Vagina (tissue), 2 donors: ENCODE results near the gene KIF21A.

Experiments
- POLR2AphosphoS5 ChIP-seq, 2 donors: sonication (generic); formaldehyde crosslinking; IDR thresholded peaks; one replicate each; pipeline ENCODE4 v1.9.0; 2017; ENCODE audit warnings: antibody characterized with exemption in 2 of 2, mild to moderate bottlenecking in 2 of 2, low read depth in 1 of 2; ENCODE audit not compliant: insufficient read depth in 1 of 2
- TF ChIP-seq, protein P1 (sequence below), 3 experiments: fragments of 450-650 bp in 2 of 3; fragments of 200-600 bp in 1 of 3; sonication (generic) in 1 of 3; IDR thresholded peaks; one replicate each; pipeline ENCODE4 v1.5.1; 2017 to 2019; ENCODE audit warnings: antibody characterized with exemption in 3 of 3, mild to moderate bottlenecking in 2 of 3, moderate library complexity in 2 of 3

DNA sequence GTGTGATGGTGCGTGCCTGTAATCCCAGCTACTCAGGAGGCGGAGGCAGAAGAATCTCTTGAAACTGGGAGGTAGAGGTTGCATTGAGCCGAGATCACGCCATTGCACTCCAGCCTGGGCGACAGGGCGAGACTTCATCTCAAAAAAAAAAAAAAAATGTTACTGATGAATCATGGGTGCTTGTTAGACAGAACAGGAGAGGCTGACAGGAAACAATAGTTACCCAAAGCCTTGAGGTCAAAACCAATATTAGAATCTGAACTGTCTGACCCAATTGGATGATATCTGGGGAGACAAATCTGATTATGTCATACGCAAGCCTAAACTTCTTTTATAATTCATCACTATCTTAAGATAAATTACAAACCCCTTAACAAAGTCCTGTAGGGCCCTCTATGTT is 40.7 kb upstream of the KIF21A start:
- TF ChIP-seq POLR2AphosphoS5 (IDR thresholded peaks at IDR 0.05; ENCODE audit: insufficient read depth in 1 of 2, low read depth in 1 of 2) = no peak
- TF ChIP-seq, protein P1, sequence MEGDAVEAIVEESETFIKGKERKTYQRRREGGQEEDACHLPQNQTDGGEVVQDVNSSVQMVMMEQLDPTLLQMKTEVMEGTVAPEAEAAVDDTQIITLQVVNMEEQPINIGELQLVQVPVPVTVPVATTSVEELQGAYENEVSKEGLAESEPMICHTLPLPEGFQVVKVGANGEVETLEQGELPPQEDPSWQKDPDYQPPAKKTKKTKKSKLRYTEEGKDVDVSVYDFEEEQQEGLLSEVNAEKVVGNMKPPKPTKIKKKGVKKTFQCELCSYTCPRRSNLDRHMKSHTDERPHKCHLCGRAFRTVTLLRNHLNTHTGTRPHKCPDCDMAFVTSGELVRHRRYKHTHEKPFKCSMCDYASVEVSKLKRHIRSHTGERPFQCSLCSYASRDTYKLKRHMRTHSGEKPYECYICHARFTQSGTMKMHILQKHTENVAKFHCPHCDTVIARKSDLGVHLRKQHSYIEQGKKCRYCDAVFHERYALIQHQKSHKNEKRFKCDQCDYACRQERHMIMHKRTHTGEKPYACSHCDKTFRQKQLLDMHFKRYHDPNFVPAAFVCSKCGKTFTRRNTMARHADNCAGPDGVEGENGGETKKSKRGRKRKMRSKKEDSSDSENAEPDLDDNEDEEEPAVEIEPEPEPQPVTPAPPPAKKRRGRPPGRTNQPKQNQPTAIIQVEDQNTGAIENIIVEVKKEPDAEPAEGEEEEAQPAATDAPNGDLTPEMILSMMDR (IDR thresholded peaks at IDR 0.05) = no peak
